ENCODE data around the gene ZNF827. TPM values are rescaled to one million over a fixed set of nuclear protein-coding genes. Genes with fewer than 3 reads are reported as not detected.

Gene ZNF827
- total RNA-seq, 1 experiment from 2014 or later = 29.4 TPM

- Histone ChIP-seq H3K18ac (ENCODE audit: insufficient read length, low read depth, low read length) (peak overlapping the region; percentile 60), H4K8ac (replicated peaks; ENCODE audit: insufficient read length, low read depth, low read length) (no peak overlapping the region), H3K4ac (ENCODE audit: low read depth, low read length) (no peak overlapping the region), H3K79me1 (ENCODE audit: insufficient read depth, low read depth, low read length, poor library complexity, severe bottlenecking) (no peaks in the 10 kb centered on the region), H3K23ac (ENCODE audit: insufficient read length, low read depth, low read length) (no peak overlapping the region), H2AK5ac (ENCODE audit: insufficient read length, low read length) (no peak overlapping the region), H4K91ac (ENCODE audit: insufficient read length, low read depth, low read length) (no peak overlapping the region), H2BK15ac (ENCODE audit: low read depth, low read length) (no peak overlapping the region), H3K4me2 (ENCODE audit: insufficient read depth, insufficient read length, low read length) (peak overlapping the region; percentile 71), H2BK12ac (ENCODE audit: insufficient read length, low read depth, low read length) (no peak overlapping the region), H2AFZ (ENCODE audit: low read length) (no peak overlapping the region), H3K23me2 (ENCODE audit: insufficient read length, low read depth, low read length, poor library complexity, severe bottlenecking) (peaks cover 13% of the 10 kb centered on the region), H3K27ac (ENCODE audit: insufficient read length, low read depth, low read length) (peak overlapping the region; percentile 13), H3K4me1 (ENCODE audit: insufficient read depth, low read length) (peaks cover 9% of the 10 kb centered on the region), H3K79me2 (ENCODE audit: insufficient read depth, low read length) (peaks cover 27% of the 10 kb centered on the region; the same call in 1 of the 2 replicates), H3K56ac (ENCODE audit: insufficient read length, low read depth, low read length) (no peak overlapping the region), H4K5ac (ENCODE audit: insufficient read length, low read depth, low read length) (no peak overlapping the region), H3T11ph (ENCODE audit: low read length) (no peak overlapping the region), H4K20me1 (ENCODE audit: control insufficient read depth, insufficient read depth, insufficient read length) (no peaks in the 10 kb centered on the region), H2BK120ac (ENCODE audit: low read depth, low read length, poor library complexity, severe bottlenecking) (no peak overlapping the region), H3K9ac (ENCODE audit: extremely low read depth, insufficient read length, low read length) (peak overlapping the region; percentile 58), H2BK5ac (ENCODE audit: insufficient read length, low read length) (no peak overlapping the region), H2BK20ac (ENCODE audit: low read depth, low read length, poor library complexity, severe bottlenecking) (no peak overlapping the region), H3K27me3 (ENCODE audit: insufficient read depth, low read length) (no peaks in the 10 kb centered on the region), H3K14ac (ENCODE audit: insufficient read depth, low read length) (peak overlapping the region; percentile 95; the same call in 1 of the 2 replicates), H3K9me3 (ENCODE audit: control insufficient read depth, low read depth, low read length) (no peaks in the 10 kb centered on the region)
- Mint-ChIP-seq H3K4me1 (peaks cover 47 to 52% of the 10 kb centered on the region in 2 experiments), H3K4me3 (peak overlapping the region; percentile 96 to 97), H3K27me3 (ENCODE audit: low read depth) (no peaks in the 10 kb centered on the region), H3K36me3 (ENCODE audit: insufficient read depth in 1 of 3, low read depth in 3 of 3) (peaks cover 1 to 4% (median 4%) of the 10 kb centered on the region in 3 experiments; a peak in 4 of 7 replicates), H3K9me3 (no peaks in the 10 kb centered on the region; a peak in 1 of 5 replicates), H3K27ac (peak overlapping the region; percentile 95 to 99 (median 98))
- WGBS (ENCODE audit: extremely low coverage, insufficient read length, low lambda C conversion rate) = 100% methylated on average over 1 of the region's 18 CpGs
- DNase-seq = peak; percentile 62
- TF ChIP-seq CTCF (conservative IDR thresholded peaks at IDR 0.05) = no peak
These were observed 3.1 kb downstream of the ZNF827 start for GRCh38 chr4:145935253-145936141.

Data from H9 (cell line).